DOHH2 (cell line): Measurements from ENCODE around the gene IL25.

Experiments
- CTCF ChIP-seq: fragments of 200-600 bp; sonication (generic); IDR thresholded peaks from one replicate; pipeline ENCODE4 v1.5.1; 2014; ENCODE audit warnings: antibody characterized with exemption, mild to moderate bottlenecking, low read depth, low read length; ENCODE audit not compliant: poor library complexity, severe bottlenecking
- EZH2phosphoT487 ChIP-seq: fragments of 200-600 bp; sonication (generic); IDR thresholded peaks from 2 replicates; pipeline ENCODE4 v1.6.1; 2017; ENCODE audit warnings: borderline replicate concordance, mild to moderate bottlenecking, antibody characterized with exemption, low read length, moderate library complexity, mixed read lengths

GRCh38 chr14:23361763-23362162, 10.8 kb upstream of the IL25 start:
- TF ChIP-seq EZH2phosphoT487 (no peak), CTCF (no peak)
